Stomach (tissue), 9 donors: ENCODE results near the gene IMPDH1. TPM values are rescaled to one million over a fixed set of nuclear protein-coding genes. Genes with fewer than 3 reads are reported as not detected.
A peak's percentile ranks its signal among the peaks of the same experiment; 100 is the strongest.

Experiments used
- DNase-seq, 2 donors: peaks; one replicate each; pipeline versions ENCODE4 v3.0.0 to v3.0.0-alpha.2; 2013 to 2019
- H3K27ac ChIP-seq, 5 donors: fragments of 200-600 bp in 4 of 5; sonication (generic) in 4 of 5; one replicate each; pipeline ENCODE4 v1.5.1; 2013 to 2019; ENCODE audit warnings: mild to moderate bottlenecking in 1 of 5, moderate library complexity in 1 of 5
- H3K27me3 ChIP-seq, 3 donors: fragments of 200-600 bp; sonication (generic); one replicate each; pipeline ENCODE4 v1.5.1; 2017 to 2019; ENCODE audit warnings: mixed run types in 1 of 3
- H3K36me3 ChIP-seq, 4 donors: fragments of 200-600 bp; sonication (generic); 1 replicate in 3 of 4; 2 replicates in 1 of 4; pipeline ENCODE4 v1.5.1; 2016 to 2019
- H3K4me1 ChIP-seq, 4 donors: fragments of 200-600 bp; sonication (generic); one replicate each; pipeline ENCODE4 v1.5.1; 2016 to 2019
- H3K4me3 ChIP-seq, 4 donors: fragments of 200-600 bp; sonication (generic) in 3 of 4; one replicate each; pipeline ENCODE4 v1.5.1; 2016 to 2019; ENCODE audit warnings: mild to moderate bottlenecking in 1 of 4
- H3K9me3 ChIP-seq, 4 donors: fragments of 200-600 bp; sonication (generic); one replicate each; pipeline ENCODE4 v1.5.1; 2016 to 2019
- EP300 ChIP-seq: sonication (generic); formaldehyde crosslinking; IDR thresholded peaks from one replicate; pipeline ENCODE4 v1.6.1; 2017; ENCODE audit warnings: antibody characterized with exemption
- POLR2A ChIP-seq, 4 donors: fragments of 450-650 bp; IDR thresholded peaks; one replicate each; pipeline ENCODE4 v1.6.1; 2016; ENCODE audit warnings: antibody characterized with exemption in 4 of 4, control low read depth in 2 of 4, mild to moderate bottlenecking in 1 of 4, moderate library complexity in 1 of 4
- POLR2AphosphoS5 ChIP-seq, 3 donors: sonication (generic); formaldehyde crosslinking; IDR thresholded peaks; one replicate each; pipeline ENCODE4 v1.6.1; 2016; ENCODE audit warnings: antibody characterized with exemption in 3 of 3
- WGBS, 5 donors: extraction: QIAGEN DNeasy Blood & Tissue Kit in 3 of 5; methylation state at CpG; one replicate each; pipeline versions ENCODE4 v1.1.5 to v1.1.7; 2013 to 2018; 5-methylcytosine and 5-hydroxymethylcytosine counted together
- intact Hi-C: fragments of 100-400 bp; cut with DNase I; formaldehyde crosslinking; loops from one replicate; pipeline ENCODE4 v1.15.1; 2023; ENCODE audit warnings: low total_unique reads
- polyA plus RNA-seq, 3 donors: library from polyadenylated mRNA; stranded (reverse); fragments of 200-250 nt; gene quantifications; one replicate each; pipeline ENCODE4 v1.2.3, GENCODE V29; 2013
- total RNA-seq, 5 donors: library from RNA; depleted of rRNA; stranded (reverse); fragments of >200 nt; gene quantifications; one replicate each; pipeline versions ENCODE4 v1.1.0 to v1.2.3, GENCODE V29; 2014 to 2016
- TF ChIP-seq, protein P1 (sequence below), 7 experiments: fragments of 450-650 bp in 4 of 7; fragments of 200-600 bp in 3 of 7; sonication (generic) in 3 of 7; IDR thresholded peaks; one replicate each; pipeline ENCODE4 v1.5.1; 2016 to 2019; ENCODE audit warnings: antibody characterized with exemption in 7 of 7, control low read depth in 2 of 7, mild to moderate bottlenecking in 1 of 7
- donor health status: healthy with polysubstance abuse.
- donor health status: Bipolar disorder and iron deficiency.
- donor health status: healthy.

The IMPDH1 gene
- total and polyA plus RNA-seq, 8 donors, result 32.7 to 188 (median 69.0) TPM

- peaks cover 54 to 85% (median 80%) of the 10 kb centered on the region in 4 donors for H3K36me3 ChIP-seq
- intact Hi-C loops, result no loop called here
Observed at GRCh38 chr7:128399991-128400390, 9.8 kb downstream of the IMPDH1 start.

GRCh38 chr7:128398841-128399135 lies 11.0 kb downstream of the IMPDH1 start:
- Histone ChIP-seq H3K4me3 (no peak overlapping the region), H3K27me3 (no peaks in the 10 kb centered on the region), H3K4me1 (peaks cover 3 to 11% (median 9%) of the 10 kb centered on the region in 4 donors), H3K27ac (no peak overlapping the region), H3K36me3 (peaks cover 65 to 97% (median 92%) of the 10 kb centered on the region in 4 donors), H3K9me3 (no peaks in the 10 kb centered on the region)
- 48 to 55% (median 52%) methylated on average over 6 of the region's 6 CpGs for WGBS, 5 donors
- intact Hi-C loops, result no loop called here
- no peak for TF ChIP-seq EP300
- no peak for TF ChIP-seq POLR2A (IDR thresholded peaks at IDR 0.05)
- TF ChIP-seq POLR2AphosphoS5 (IDR thresholded peaks at IDR 0.05), result no peak
- TF ChIP-seq, protein P1, sequence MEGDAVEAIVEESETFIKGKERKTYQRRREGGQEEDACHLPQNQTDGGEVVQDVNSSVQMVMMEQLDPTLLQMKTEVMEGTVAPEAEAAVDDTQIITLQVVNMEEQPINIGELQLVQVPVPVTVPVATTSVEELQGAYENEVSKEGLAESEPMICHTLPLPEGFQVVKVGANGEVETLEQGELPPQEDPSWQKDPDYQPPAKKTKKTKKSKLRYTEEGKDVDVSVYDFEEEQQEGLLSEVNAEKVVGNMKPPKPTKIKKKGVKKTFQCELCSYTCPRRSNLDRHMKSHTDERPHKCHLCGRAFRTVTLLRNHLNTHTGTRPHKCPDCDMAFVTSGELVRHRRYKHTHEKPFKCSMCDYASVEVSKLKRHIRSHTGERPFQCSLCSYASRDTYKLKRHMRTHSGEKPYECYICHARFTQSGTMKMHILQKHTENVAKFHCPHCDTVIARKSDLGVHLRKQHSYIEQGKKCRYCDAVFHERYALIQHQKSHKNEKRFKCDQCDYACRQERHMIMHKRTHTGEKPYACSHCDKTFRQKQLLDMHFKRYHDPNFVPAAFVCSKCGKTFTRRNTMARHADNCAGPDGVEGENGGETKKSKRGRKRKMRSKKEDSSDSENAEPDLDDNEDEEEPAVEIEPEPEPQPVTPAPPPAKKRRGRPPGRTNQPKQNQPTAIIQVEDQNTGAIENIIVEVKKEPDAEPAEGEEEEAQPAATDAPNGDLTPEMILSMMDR (IDR thresholded peaks at IDR 0.05), result no peak
- no peak for DNase-seq

More at GRCh38 chr7:128399991-128400390, 9.8 kb downstream of the IMPDH1 start:
- Histone ChIP-seq H3K9me3 (no peaks in the 10 kb centered on the region), H3K27me3 (no peaks in the 10 kb centered on the region), H3K27ac (no peak overlapping the region), H3K4me3 (no peak overlapping the region), H3K4me1 (peaks cover 15 to 23% (median 21%) of the 10 kb centered on the region in 4 donors)
- no peak for DNase-seq
- TF ChIP-seq POLR2AphosphoS5 (IDR thresholded peaks at IDR 0.05), result no peak
- TF ChIP-seq EP300, result no peak
- TF ChIP-seq, protein P1 (IDR thresholded peaks at IDR 0.05), result no peak
- TF ChIP-seq POLR2A (IDR thresholded peaks at IDR 0.05), result no peak
- WGBS, 5 donors, result 88 to 92% (median 92%) methylated on average over 5 to 7 of the region's 7 CpGs

GRCh38 chr7:128398016-128398840 lies 11.6 kb downstream of the IMPDH1 start:
- intact Hi-C loops, result no loop called here
- H3K27ac ChIP-seq, result no peak overlapping the region

DNA sequence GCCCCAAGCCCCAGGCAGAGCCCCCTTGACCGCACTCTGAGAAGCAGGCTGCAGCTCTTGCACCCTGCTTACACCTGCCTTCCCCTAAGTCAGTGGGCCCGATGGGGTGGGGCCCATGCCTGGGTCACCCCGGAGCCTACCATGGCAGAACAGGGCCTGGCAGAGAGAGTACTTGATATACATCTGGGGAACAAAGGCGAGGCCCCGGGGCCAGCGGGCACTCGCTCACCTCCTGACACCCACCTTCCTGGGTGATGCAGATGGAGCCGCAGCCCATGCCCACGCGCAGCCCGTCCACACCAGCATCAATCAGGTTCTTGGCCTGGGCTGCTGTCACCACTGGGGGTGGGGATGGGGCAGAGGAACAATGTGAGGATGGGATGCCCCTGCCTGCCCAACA lies 13.4 kb downstream of the IMPDH1 start:
- TF ChIP-seq EP300, result no peak
- TF ChIP-seq, protein P1 (IDR thresholded peaks at IDR 0.05), result no peak
- TF ChIP-seq POLR2A (IDR thresholded peaks at IDR 0.05), result no peak
- no peak for TF ChIP-seq POLR2AphosphoS5 (IDR thresholded peaks at IDR 0.05)
- H3K4me1 ChIP-seq, result no peaks in the 10 kb centered on the region
- no peaks in the 10 kb centered on the region for H3K27me3 ChIP-seq
- no peak for DNase-seq
- no peaks in the 10 kb centered on the region for H3K9me3 ChIP-seq
- peaks cover 70 to 100% (median 100%) of the 10 kb centered on the region in 4 donors for H3K36me3 ChIP-seq
- H3K4me3 ChIP-seq, result no peak overlapping the region
- 80 to 98% (median 95%) methylated on average over 1 to 11 of the region's 11 CpGs for WGBS, 5 donors
- H3K27ac ChIP-seq, result no peak overlapping the region
- intact Hi-C loops, result no loop called here

More at GRCh38 chr7:128398016-128398840, 11.6 kb downstream of the IMPDH1 start:
- Histone ChIP-seq H3K36me3 (peaks cover 70 to 100% (median 97%) of the 10 kb centered on the region in 4 donors), H3K9me3 (no peaks in the 10 kb centered on the region), H3K4me1 (peaks cover 0 to 5% (median 3%) of the 10 kb centered on the region in 4 donors), H3K27me3 (no peaks in the 10 kb centered on the region), H3K4me3 (no peak overlapping the region)
- TF ChIP-seq EP300, result no peak
- TF ChIP-seq, protein P1 (IDR thresholded peaks at IDR 0.05), result peak in 5 of 7 experiments; percentile 70 to 94 (median 92)
- peak; percentile 71 to 78 for DNase-seq
- 69 to 78% (median 75%) methylated on average over 16 of the region's 16 CpGs for WGBS, 5 donors
